Right renal cortex interstitium (tissue), 3 donors: ENCODE measurements around the gene GALNT14. TPM values are rescaled to one million over a fixed set of nuclear protein-coding genes. Genes with fewer than 3 reads are reported as not detected.

Experiments used
- DNase-seq, 3 donors: peaks; one replicate each; pipeline ENCODE4 v3.0.0-alpha.2; 2013; ENCODE audit warnings: low read depth in 3 of 3, low spot score in 2 of 3
- polyA plus RNA-seq, 3 donors: library from polyadenylated mRNA; unstranded; fragments of 120-200 nt; gene quantifications; one replicate each; pipeline ENCODE4 v1.2.1, GENCODE V29; 2013; ENCODE audit not compliant: insufficient read length in 3 of 3

GALNT14 gene
- polyA plus RNA-seq, 3 donors = 37.6 to 48.7 (median 47.3) TPM

- DNase-seq = no peak
These were observed 152.6 kb downstream of the GALNT14 start for GRCh38 chr2:30985493-30986230.

DNA sequence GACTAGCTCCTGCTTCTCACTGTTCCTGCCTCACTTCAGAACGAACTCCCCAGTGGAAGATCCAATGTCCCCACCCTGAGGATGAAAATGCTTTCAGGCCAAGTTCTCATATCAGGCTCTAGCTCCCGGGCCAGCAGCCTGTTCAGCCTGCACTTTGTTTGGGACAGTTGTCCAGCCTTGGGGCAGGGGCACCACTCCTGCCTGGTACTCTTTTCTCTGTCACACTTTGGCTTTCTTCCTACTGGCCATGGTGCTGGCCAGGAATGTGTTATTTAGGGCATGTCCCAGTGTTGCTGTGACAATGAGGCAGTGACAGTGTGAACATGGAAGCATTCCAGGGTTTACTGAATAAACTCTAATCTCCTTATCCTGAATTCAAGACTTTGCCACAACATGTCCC is 154.1 kb downstream of the GALNT14 start:
- DNase-seq = no peak

DNA sequence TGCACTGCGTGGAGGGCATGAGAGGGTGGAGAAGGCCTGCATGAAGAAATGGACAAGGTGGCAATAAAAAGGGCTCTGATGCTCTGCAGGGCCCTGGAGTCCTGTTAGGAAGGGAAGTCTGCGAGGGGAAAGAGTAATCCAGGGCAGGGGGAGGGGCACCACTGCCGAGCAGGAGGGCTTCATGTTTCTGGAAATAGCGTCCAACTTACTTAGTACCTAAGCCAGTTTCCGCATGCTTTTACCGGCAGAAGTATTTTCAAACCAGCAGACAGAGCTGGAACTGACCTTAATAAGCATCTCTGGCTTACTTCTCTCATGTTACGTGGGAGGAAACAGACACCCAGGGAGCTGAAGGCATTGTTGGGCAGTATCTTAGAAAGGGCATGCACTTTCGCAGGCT is 156.7 kb downstream of the GALNT14 start:
- no peak for DNase-seq

GRCh38 chr2:30981096-30981495 is 157.1 kb downstream of the GALNT14 start:
- DNase-seq = no peak

DNA sequence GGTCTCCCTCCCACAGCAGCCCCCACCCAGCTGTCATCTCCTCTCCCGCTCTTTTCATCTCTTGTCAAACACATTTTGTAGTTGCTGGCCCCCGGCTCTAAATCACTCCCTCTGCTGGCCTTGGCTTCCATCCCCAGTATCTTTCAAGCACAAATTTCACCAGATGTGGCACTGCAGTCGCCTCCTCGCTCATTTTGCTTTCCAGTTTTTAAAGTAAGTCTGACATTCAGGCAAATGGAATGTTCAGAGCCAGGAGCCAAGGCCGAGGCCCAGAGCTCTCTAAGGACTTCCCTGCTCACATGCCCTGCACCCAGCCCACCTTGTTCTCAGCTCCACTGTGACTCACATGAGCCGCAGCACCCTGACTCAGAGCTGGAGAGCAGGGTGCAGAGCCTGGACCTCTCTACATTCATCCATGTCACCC is 158.4 kb downstream of the GALNT14 start:
- DNase-seq = no peak

GRCh38 chr2:30978854-30979253 is 159.4 kb downstream of the GALNT14 start:
- no peak for DNase-seq

DNA sequence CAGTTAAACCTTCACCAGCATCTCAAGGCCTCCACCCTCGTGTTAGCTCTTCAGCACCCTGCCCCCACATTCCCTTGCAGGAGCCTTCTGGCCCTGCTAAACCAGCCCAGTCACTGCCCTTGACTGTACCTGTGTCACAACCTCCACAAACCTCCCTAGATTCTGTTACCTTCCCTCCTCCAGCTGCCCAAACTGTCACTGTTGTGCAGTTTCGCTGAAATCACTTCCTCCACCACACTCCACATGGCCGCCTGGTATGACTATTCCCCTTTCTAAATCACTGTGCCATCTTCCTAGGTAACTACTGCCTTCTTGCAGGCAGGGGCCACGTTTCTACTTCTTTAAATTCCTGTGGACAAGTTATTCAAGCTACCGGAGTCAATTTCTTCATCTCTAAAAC is 160.2 kb downstream of the GALNT14 start:
- no peak for DNase-seq

GRCh38 chr2:30975156-30975555 is 163.1 kb downstream of the GALNT14 start:
- DNase-seq = no peak

DNA sequence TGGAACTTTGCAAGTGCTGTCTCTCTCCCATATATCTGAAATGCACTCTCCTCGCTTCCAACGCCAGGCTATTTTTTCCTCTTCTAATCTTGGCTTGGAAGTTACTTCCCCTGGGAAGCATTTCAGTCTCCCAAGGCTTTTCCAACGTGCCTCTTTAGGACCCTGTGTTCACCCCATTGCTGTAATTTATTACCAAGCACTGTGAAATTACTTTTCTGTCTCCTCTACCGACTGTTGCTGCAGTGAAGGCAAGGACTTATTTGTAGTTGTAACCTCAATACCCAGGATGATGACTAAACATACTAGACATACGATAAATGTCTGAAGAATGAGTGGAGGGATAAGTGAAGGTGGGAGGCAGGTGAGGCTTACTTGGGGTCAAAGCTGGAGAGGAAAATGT is 163.7 kb downstream of the GALNT14 start:
- DNase-seq = no peak

DNA sequence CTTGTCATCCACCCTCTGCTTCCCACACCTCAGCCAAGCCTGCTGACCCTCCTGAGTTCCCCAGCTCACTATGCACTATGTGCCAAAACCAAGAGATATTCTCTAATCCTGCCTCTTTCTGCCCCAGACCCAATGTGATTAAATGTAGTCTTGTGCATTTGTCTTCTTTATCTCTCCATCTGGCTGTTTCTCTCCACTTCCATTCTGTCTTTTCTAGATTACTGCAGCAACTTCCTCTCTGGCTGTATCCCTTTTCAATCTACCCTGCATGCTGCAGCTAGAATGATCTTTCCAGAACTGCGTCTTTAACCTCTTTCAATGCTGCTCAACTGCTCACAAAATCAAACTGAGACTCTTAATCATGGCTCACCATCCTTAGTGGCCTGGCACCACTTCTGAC is 164.1 kb downstream of the GALNT14 start:
- DNase-seq = no peak

GRCh38 chr2:30971231-30972025 is 166.8 kb downstream of the GALNT14 start:
- no peak for DNase-seq

DNA sequence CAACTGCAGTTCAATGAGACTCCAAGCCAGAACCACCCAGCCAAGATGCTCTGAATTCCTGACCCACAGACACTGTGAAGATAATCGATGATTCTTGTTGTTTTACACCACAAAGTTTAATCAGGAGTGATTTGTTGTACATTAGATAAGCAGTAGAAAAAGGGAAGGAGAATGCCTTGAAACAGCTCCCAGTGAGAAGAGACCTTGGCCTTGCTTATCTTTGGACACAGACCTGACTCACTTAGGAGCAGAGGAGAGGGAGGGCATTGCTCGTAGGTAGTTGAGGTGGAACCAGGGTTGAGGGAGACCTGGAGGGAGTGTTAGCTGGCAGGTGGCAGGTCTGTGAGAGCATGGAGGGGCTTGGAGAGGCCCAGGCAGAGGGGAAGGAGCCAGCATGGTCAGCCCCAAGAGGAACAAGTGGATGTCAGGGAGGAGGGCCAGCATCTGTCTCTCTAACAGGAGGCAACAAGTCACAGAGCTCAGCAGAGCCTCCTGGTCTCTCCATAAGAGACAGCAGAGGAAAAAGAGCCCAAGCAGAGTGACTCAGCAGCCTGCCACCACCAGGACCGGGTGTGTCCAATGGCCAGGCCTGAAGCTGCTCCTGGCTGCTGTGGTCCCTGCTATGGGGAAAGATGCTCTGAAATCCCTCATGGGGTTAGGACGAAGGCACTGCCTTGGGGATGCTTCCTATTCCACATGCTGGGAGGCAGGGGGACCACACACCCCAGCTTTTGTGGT is 169.4 kb downstream of the GALNT14 start:
- DNase-seq = no peak

- no peak for DNase-seq
These were observed 171.5 kb downstream of the GALNT14 start for GRCh38 chr2:30966786-30967185.

GRCh38 chr2:30965022-30965531 is 173.2 kb downstream of the GALNT14 start:
- DNase-seq = no peak

GRCh38 chr2:30964334-30965005 is 173.8 kb downstream of the GALNT14 start:
- no peak for DNase-seq

GRCh38 chr2:30963184-30963583 is 175.1 kb downstream of the GALNT14 start:
- DNase-seq = no peak

DNA sequence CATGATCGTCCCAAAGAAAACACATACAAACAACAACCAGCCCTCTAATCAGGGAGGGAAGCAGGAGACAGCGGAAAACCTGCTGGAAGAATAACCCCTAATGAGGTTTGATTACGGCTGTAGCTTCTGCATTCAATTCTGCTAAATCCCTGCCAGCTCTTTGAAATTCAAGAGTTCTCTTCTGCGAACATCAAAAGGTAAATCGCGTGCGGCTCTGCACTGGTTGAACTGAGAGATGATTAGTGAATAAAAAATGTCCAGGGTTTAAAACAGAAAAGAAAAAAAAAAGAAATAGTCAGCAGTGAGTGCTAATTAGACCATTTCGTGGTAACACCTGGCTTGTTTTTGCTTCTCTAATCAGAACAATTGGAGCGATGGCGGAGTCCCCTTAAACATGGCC is 178.0 kb downstream of the GALNT14 start:
- no peak for DNase-seq

GRCh38 chr2:30959653-30960052 is 178.6 kb downstream of the GALNT14 start:
- DNase-seq = no peak

- no peak for DNase-seq
These were observed 179.3 kb downstream of the GALNT14 start for GRCh38 chr2:30958918-30959265.

DNA sequence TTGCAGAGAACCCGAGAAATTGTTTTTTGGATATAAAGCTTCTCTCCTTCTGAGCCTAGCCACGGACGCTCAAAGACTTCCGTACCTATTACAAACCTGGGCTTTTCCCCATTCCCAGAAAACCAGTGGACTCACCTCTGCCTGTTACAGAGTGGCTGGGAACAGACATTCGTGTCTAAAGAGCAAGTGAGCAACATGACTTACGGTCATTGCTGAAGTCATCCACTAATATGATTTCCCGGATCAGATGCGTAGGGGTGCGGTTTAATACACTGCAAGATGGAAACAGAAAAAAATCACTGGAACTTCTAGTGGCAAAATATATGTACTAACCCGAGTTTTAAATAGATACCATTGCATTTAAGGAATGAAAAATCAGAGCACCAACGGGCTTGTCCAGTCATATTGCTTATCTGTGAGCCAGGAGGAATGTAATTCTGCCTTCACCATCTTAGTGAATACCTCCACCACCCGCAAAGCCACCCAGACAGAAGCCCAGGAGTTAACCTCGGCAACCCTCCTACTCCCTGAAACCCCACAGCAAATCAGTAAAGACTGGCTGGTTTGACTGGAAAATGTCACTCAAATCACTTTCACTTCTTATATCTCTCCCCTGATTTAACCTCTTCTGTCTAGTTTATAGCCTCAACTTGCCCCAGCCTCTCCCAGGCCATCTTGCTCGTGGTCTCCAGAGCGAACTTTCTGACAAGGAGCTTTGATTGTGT is 179.9 kb downstream of the GALNT14 start:
- DNase-seq = no peak
